Measurements from ENCODE around the gene USP21. TPM values are rescaled to one million over a fixed set of nuclear protein-coding genes. Genes with fewer than 3 reads are reported as not detected.

The USP21 gene
- total RNA-seq, 1 donor from 2014 or later = 5.4 TPM

Other genes with a start within 250 kb of the USP21 start
- not detected in 2 replicates for gene ITLN2, start 204.7 kb upstream of the USP21 start, total RNA-seq
- 304 and 318 TPM in 2 replicates for gene F11R, start 138.3 kb upstream of the USP21 start, total RNA-seq
- gene TSTD1, start 120.5 kb upstream of the USP21 start, total RNA-seq = 1.4 and 6.8 TPM in 2 replicates
- 94.3 and 125 TPM in 2 replicates for gene USF1, start 113.5 kb upstream of the USP21 start, total RNA-seq
- not detected in 2 replicates for gene ARHGAP30, start 89.6 kb upstream of the USP21 start, total RNA-seq
- gene NECTIN4, start 69.9 kb upstream of the USP21 start, total RNA-seq = 0.17 and 0.28 TPM in 2 replicates
- gene KLHDC9, start 61.1 kb upstream of the USP21 start, total RNA-seq = 0.93 and 1.5 TPM in 2 replicates
- 30.2 and 42.7 TPM in 2 replicates for gene PFDN2, start 41.5 kb upstream of the USP21 start, total RNA-seq
- gene NIT1, start 41.4 kb upstream of the USP21 start, total RNA-seq = 11.6 and 17.5 TPM in 2 replicates
- gene DEDD, start 26.8 kb upstream of the USP21 start, total RNA-seq = 39.1 and 64.8 TPM in 2 replicates
- gene UFC1, start 5.5 kb upstream of the USP21 start, total RNA-seq = 119 and 134 TPM in 2 replicates
- gene PPOX, start 6.9 kb downstream of the USP21 start, total RNA-seq = 14.9 and 18.0 TPM in 2 replicates
- gene B4GALT3, start 18.0 kb downstream of the USP21 start, total RNA-seq = 24.8 and 44.1 TPM in 2 replicates
- 19.7 and 38.9 TPM in 2 replicates for gene ADAMTS4, start 39.6 kb downstream of the USP21 start, total RNA-seq
- gene NDUFS2, start 42.9 kb downstream of the USP21 start, total RNA-seq = 154 and 208 TPM in 2 replicates
- gene FCER1G, start 55.8 kb downstream of the USP21 start, total RNA-seq = 0.19 TPM in 1 of 2 replicates, not detected in the other
- not detected in 2 replicates for gene APOA2, start 64.1 kb downstream of the USP21 start, total RNA-seq
- gene TOMM40L, start 66.6 kb downstream of the USP21 start, total RNA-seq = 14.8 and 23.6 TPM in 2 replicates
- gene NR1I3, start 78.7 kb downstream of the USP21 start, total RNA-seq = not detected in 2 replicates
- gene PCP4L1, start 99.2 kb downstream of the USP21 start, total RNA-seq = not detected in 2 replicates
- 0.68 and 1.0 TPM in 2 replicates for gene MPZ, start 150.5 kb downstream of the USP21 start, total RNA-seq
- gene SDHC, start 154.9 kb downstream of the USP21 start, total RNA-seq = 20.1 and 34.2 TPM in 2 replicates
- gene CFAP126, start 208.4 kb downstream of the USP21 start, total RNA-seq = not detected in 2 replicates

Measured in dermis blood vessel endothelial cell (primary cell).